K562 (cell line): ENCODE data around the gene CHMP1A. TPM values are rescaled to one million over a fixed set of nuclear protein-coding genes. Genes with fewer than 3 reads are reported as not detected.

Experiments
- CREM ChIP-seq: IDR thresholded peaks from 2 replicates; pipeline ENCODE4 v1.6.1; 2014; ENCODE audit warnings: antibody characterized with exemption, low read depth
- HNRNPUL1 ChIP-seq: fragments of 200-400 bp; formaldehyde crosslinking; IDR thresholded peaks from 2 replicates; pipeline ENCODE4 v1.6.1; 2017; ENCODE audit warnings: low read length
- NFXL1 ChIP-seq: fragments of 450-650 bp; formaldehyde crosslinking; IDR thresholded peaks from 2 replicates; pipeline ENCODE4 v1.4.0; 2021; ENCODE audit warnings: mild to moderate bottlenecking
- PCBP2 ChIP-seq: fragments of 200-400 bp; formaldehyde crosslinking; IDR thresholded peaks from 2 replicates; pipeline ENCODE4 v1.6.1; 2018; ENCODE audit warnings: low read length, low read depth, mild to moderate bottlenecking, moderate library complexity; ENCODE audit not compliant: poor library complexity, severe bottlenecking
- POLR2AphosphoS5 ChIP-seq: IDR thresholded peaks from 2 replicates; pipeline ENCODE4 v1.6.1; 2011; ENCODE audit warnings: mild to moderate bottlenecking, low read depth, low read length, moderate library complexity; ENCODE audit not compliant: control insufficient read depth, insufficient read depth
- SFPQ ChIP-seq: fragments of 200-400 bp; formaldehyde crosslinking; IDR thresholded peaks from 2 replicates; pipeline ENCODE4 v1.6.1; 2017; ENCODE audit warnings: mild to moderate bottlenecking, low read depth, low read length, moderate library complexity
- SMAD2 ChIP-seq: fragments of 150-350 bp; IDR thresholded peaks from 2 replicates; pipeline ENCODE4 v1.6.1; 2014; ENCODE audit warnings: low read depth, mild to moderate bottlenecking, low read length
- STAT5B ChIP-seq: fragments of 250-450 bp; sonication (Bioruptor Pico); IDR thresholded peaks from 2 replicates; pipeline ENCODE4 v1.8.0; 2021; ENCODE audit warnings: mild to moderate bottlenecking, inconsistent platforms
- ZBED1 ChIP-seq: IDR thresholded peaks from 2 replicates; pipeline ENCODE4 v1.6.1; 2014
- ZBTB7A ChIP-seq: IDR thresholded peaks from 2 replicates; pipeline ENCODE4 v1.6.1; 2011; ENCODE audit warnings: low read depth, mild to moderate bottlenecking, low read length, moderate library complexity, borderline replicate concordance; ENCODE audit not compliant: control insufficient read depth
- ZBTB8A ChIP-seq: fragments of 450-650 bp; IDR thresholded peaks from 2 replicates; pipeline ENCODE4 v1.6.1; 2018; ENCODE audit warnings: mild to moderate bottlenecking, moderate library complexity; ENCODE audit not compliant: partially characterized antibody
- ZNF398 ChIP-seq: fragments of 250-450 bp; sonication (Bioruptor Pico); IDR thresholded peaks from 2 replicates; pipeline ENCODE4 v1.8.0; 2021; ENCODE audit warnings: moderate library complexity, mild to moderate bottlenecking, inconsistent platforms
- ZNF436 ChIP-seq: fragments of 250-450, 450-650 bp; sonication (Bioruptor Pico); formaldehyde crosslinking; IDR thresholded peaks from 2 replicates; pipeline ENCODE4 v1.7.0; 2020; ENCODE audit warnings: mild to moderate bottlenecking
- ZNF639 ChIP-seq, 2 experiments: fragments of 200-800 bp in 1 of 2; sonication (Bioruptor generic) in 1 of 2; sonication (generic) in 1 of 2; formaldehyde crosslinking in 1 of 2; IDR thresholded peaks in 1 of 2; conservative IDR thresholded peaks in 1 of 2; 2 replicates each; pipeline versions ENCODE4 v1.5.0 to v1.6.1; 2016 to 2020; ENCODE audit warnings: missing compliant biosample characterization in 1 of 2, missing genetic modification characterization in 1 of 2, missing genetic modification reagents in 1 of 2
- polyA plus RNA-seq, 8 experiments: library from polyadenylated mRNA; depleted of rRNA in 4 of 8; stranded (reverse) in 5 of 8; unstranded in 3 of 8; fragments of >200 nt; fragmentation: Nextera tagmentation in 2 of 8; fragmentation: Illumina TruSeq in 1 of 8; extraction: Ambion mirVana in 2 of 8; extraction: Trizol in 1 of 8; gene quantifications; 2 replicates each; pipeline versions ENCODE4 v1.2.1 to v1.2.3, GENCODE V29; 2011 to 2014; ENCODE audit warnings: inconsistent platforms in 1 of 8, missing spikeins in 1 of 8
- total RNA-seq, 7 experiments: library from RNA; depleted of rRNA in 6 of 7; stranded (reverse); fragments of >200 nt in 6 of 7; fragmentation: Illumina TruSeq in 2 of 7; extraction: Trizol in 2 of 7; gene quantifications; 2 replicates each; pipeline versions ENCODE4 v1.2.1 to v1.2.3, GENCODE V29; 2011 to 2021; ENCODE audit warnings: low replicate concordance in 1 of 7
- TF ChIP-seq, protein P1 (sequence below): fragments of 250-450 bp; sonication (Bioruptor Pico); IDR thresholded peaks from 2 replicates; pipeline ENCODE4 v1.5.0; 2020; ENCODE audit warnings: mild to moderate bottlenecking
- TF ChIP-seq, protein P2 (sequence below): IDR thresholded peaks from 3 replicates; pipeline ENCODE4 v1.6.1; 2011; ENCODE audit warnings: borderline replicate concordance, mild to moderate bottlenecking, moderate library complexity; ENCODE audit not compliant: insufficient read length; ENCODE audit errors: extremely low read depth

The CHMP1A gene
- total and polyA plus RNA-seq, 9 of the 15 experiments (the other 6 are each of a cell fraction or from before 2014, with no cell fraction given) = 0.83 to 79.9 (median 45.2) TPM

GRCh38 chr16:89596957-89597649, 60.4 kb downstream of the CHMP1A start (continued):
- TF ChIP-seq, protein P1, sequence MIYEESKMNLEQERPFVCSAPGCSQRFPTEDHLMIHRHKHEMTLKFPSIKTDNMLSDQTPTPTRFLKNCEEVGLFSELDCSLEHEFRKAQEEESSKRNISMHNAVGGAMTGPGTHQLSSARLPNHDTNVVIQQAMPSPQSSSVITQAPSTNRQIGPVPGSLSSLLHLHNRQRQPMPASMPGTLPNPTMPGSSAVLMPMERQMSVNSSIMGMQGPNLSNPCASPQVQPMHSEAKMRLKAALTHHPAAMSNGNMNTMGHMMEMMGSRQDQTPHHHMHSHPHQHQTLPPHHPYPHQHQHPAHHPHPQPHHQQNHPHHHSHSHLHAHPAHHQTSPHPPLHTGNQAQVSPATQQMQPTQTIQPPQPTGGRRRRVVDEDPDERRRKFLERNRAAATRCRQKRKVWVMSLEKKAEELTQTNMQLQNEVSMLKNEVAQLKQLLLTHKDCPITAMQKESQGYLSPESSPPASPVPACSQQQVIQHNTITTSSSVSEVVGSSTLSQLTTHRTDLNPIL (CRISPR knock-in tag) = no peak
- TF ChIP-seq STAT5B (CRISPR knock-in tag) = no peak
- 0 out of 2 replicates have a peak, but pooled peaks have one; percentile 7 for TF ChIP-seq POLR2AphosphoS5
- no peak for TF ChIP-seq ZBED1
- TF ChIP-seq ZNF639 (CRISPR knock-in tag; conservative IDR thresholded peaks at IDR 0.05 in 1 of 2, IDR thresholded peaks at IDR 0.05 in 1 of 2) = no peak
- no peak for TF ChIP-seq CREM
- no peak for TF ChIP-seq HNRNPUL1
- no peak for TF ChIP-seq NFXL1 (CRISPR knock-in tag)
- no peak for TF ChIP-seq ZNF436
- no peak for TF ChIP-seq PCBP2
- TF ChIP-seq ZBTB7A = 0 out of 2 replicates have a peak, but pooled peaks have one; percentile 42
- TF ChIP-seq, protein P2, sequence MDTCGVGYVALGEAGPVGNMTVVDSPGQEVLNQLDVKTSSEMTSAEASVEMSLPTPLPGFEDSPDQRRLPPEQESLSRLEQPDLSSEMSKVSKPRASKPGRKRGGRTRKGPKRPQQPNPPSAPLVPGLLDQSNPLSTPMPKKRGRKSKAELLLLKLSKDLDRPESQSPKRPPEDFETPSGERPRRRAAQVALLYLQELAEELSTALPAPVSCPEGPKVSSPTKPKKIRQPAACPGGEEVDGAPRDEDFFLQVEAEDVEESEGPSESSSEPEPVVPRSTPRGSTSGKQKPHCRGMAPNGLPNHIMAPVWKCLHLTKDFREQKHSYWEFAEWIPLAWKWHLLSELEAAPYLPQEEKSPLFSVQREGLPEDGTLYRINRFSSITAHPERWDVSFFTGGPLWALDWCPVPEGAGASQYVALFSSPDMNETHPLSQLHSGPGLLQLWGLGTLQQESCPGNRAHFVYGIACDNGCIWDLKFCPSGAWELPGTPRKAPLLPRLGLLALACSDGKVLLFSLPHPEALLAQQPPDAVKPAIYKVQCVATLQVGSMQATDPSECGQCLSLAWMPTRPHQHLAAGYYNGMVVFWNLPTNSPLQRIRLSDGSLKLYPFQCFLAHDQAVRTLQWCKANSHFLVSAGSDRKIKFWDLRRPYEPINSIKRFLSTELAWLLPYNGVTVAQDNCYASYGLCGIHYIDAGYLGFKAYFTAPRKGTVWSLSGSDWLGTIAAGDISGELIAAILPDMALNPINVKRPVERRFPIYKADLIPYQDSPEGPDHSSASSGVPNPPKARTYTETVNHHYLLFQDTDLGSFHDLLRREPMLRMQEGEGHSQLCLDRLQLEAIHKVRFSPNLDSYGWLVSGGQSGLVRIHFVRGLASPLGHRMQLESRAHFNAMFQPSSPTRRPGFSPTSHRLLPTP = no peak
- no peak for TF ChIP-seq ZNF398 (CRISPR knock-in tag)
- TF ChIP-seq SMAD2 = no peak
- TF ChIP-seq SFPQ = no peak
- TF ChIP-seq ZBTB8A = no peak
